Osteocyte (in vitro differentiated cells): Measurements from ENCODE around the gene KATNAL2. TPM values are rescaled to one million over a fixed set of nuclear protein-coding genes. Genes with fewer than 3 reads are reported as not detected.

Experiments used
- DNase-seq: peaks from one replicate; pipeline ENCODE4 v3.0.0; 2021; ENCODE audit warnings: mixed read lengths; ENCODE audit not compliant: unreplicated experiment; ENCODE audit errors: extremely low spot score
- H3K27ac Mint-ChIP-seq: one replicate; pipeline ENCODE4 v1.8.0; 2021; ENCODE audit warnings: mild to moderate bottlenecking, mixed read lengths; ENCODE audit not compliant: unreplicated experiment
- H3K27me3 Mint-ChIP-seq: one replicate; pipeline ENCODE4 v1.8.0; 2021; ENCODE audit warnings: mixed read lengths; ENCODE audit not compliant: unreplicated experiment
- H3K36me3 Mint-ChIP-seq: one replicate; pipeline ENCODE4 v1.8.0; 2021; ENCODE audit warnings: mixed read lengths; ENCODE audit not compliant: unreplicated experiment
- H3K4me1 Mint-ChIP-seq: one replicate; pipeline ENCODE4 v1.8.0; 2021; ENCODE audit warnings: mixed read lengths; ENCODE audit not compliant: unreplicated experiment
- H3K4me3 Mint-ChIP-seq: one replicate; pipeline ENCODE4 v1.8.0; 2021; ENCODE audit warnings: mild to moderate bottlenecking, moderate library complexity, mixed read lengths; ENCODE audit not compliant: unreplicated experiment
- H3K9me3 Mint-ChIP-seq: one replicate; pipeline ENCODE4 v1.8.0; 2021; ENCODE audit warnings: mixed read lengths; ENCODE audit not compliant: unreplicated experiment
- total RNA-seq: library from RNA; stranded (reverse); gene quantifications from 2 replicates; pipeline ENCODE4 v1.2.1, GENCODE V29; 2021
- TF ChIP-seq, protein P1 (sequence below): fragments of 200-600 bp; sonication (generic); IDR thresholded peaks from 2 replicates; pipeline ENCODE4 v1.5.0; 2021; ENCODE audit warnings: antibody characterized with exemption, mild to moderate bottlenecking, moderate library complexity

The KATNAL2 gene
- total RNA-seq, 1 donor from 2014 or later: 7.9 TPM

DNA sequence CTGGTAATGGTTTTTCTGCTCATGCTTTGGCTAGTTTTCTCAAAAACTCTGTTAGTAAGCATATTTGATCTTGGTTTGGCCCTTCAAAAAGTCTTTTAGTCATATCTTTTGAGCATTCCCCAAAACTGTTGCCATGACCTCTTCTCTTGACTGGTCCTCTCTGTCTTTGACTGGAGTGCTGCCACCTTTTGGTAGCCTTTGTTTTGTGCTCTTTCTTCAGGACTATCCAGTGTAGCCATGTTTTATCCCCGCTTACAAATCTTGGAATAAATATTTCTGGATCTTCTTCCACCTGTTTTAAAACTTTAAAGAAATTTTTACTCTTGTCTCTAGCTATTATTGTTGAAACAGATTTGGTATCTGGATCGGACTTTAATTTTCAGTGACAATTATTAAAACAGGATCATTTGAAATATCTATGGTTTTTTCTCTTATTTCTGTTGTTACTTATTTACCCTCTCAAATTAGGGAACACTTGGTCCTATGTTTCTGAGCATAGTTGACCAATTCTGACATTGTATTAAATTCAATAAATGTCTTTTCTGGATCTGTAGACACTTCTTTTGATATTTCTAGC is 119.0 kb downstream of the KATNAL2 start:
- TF ChIP-seq, protein P1, sequence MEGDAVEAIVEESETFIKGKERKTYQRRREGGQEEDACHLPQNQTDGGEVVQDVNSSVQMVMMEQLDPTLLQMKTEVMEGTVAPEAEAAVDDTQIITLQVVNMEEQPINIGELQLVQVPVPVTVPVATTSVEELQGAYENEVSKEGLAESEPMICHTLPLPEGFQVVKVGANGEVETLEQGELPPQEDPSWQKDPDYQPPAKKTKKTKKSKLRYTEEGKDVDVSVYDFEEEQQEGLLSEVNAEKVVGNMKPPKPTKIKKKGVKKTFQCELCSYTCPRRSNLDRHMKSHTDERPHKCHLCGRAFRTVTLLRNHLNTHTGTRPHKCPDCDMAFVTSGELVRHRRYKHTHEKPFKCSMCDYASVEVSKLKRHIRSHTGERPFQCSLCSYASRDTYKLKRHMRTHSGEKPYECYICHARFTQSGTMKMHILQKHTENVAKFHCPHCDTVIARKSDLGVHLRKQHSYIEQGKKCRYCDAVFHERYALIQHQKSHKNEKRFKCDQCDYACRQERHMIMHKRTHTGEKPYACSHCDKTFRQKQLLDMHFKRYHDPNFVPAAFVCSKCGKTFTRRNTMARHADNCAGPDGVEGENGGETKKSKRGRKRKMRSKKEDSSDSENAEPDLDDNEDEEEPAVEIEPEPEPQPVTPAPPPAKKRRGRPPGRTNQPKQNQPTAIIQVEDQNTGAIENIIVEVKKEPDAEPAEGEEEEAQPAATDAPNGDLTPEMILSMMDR: peak; percentile 59
- Mint-ChIP-seq H3K36me3 (no peaks in the 10 kb centered on the region), H3K4me1 (no peaks in the 10 kb centered on the region), H3K27ac (no peak overlapping the region), H3K9me3 (no peaks in the 10 kb centered on the region), H3K4me3 (no peak overlapping the region), H3K27me3 (peaks cover 7% of the 10 kb centered on the region)
- no peak for DNase-seq

- H3K36me3 Mint-ChIP-seq: no peaks in the 10 kb centered on the region
- H3K27me3 Mint-ChIP-seq: peaks cover 7% of the 10 kb centered on the region
- no peak overlapping the region for H3K4me3 Mint-ChIP-seq
- no peaks in the 10 kb centered on the region for H3K9me3 Mint-ChIP-seq
- H3K4me1 Mint-ChIP-seq: no peaks in the 10 kb centered on the region
- TF ChIP-seq, protein P1: no peak
- DNase-seq: no peak
- no peak overlapping the region for H3K27ac Mint-ChIP-seq
These were observed 119.7 kb downstream of the KATNAL2 start for GRCh38 chr18:47036927-47037578.

GRCh38 chr18:47040982-47041381 is 123.6 kb downstream of the KATNAL2 start:
- H3K9me3 Mint-ChIP-seq: no peaks in the 10 kb centered on the region
- H3K4me1 Mint-ChIP-seq: no peaks in the 10 kb centered on the region
- TF ChIP-seq, protein P1: no peak
- H3K4me3 Mint-ChIP-seq: no peak overlapping the region
- no peaks in the 10 kb centered on the region for H3K36me3 Mint-ChIP-seq
- no peak for DNase-seq
- peaks cover 10% of the 10 kb centered on the region for H3K27me3 Mint-ChIP-seq
- H3K27ac Mint-ChIP-seq: no peak overlapping the region

GRCh38 chr18:47050468-47050867 is 133.1 kb downstream of the KATNAL2 start:
- Mint-ChIP-seq H3K27ac (no peak overlapping the region), H3K36me3 (no peaks in the 10 kb centered on the region), H3K4me3 (no peak overlapping the region), H3K9me3 (no peaks in the 10 kb centered on the region), H3K4me1 (peaks cover 2% of the 10 kb centered on the region), H3K27me3 (peaks cover 19% of the 10 kb centered on the region)
- DNase-seq: no peak
- TF ChIP-seq, protein P1: peak; percentile 77

- H3K4me1 Mint-ChIP-seq: peaks cover 2% of the 10 kb centered on the region
- peaks cover 14% of the 10 kb centered on the region for H3K27me3 Mint-ChIP-seq
- H3K4me3 Mint-ChIP-seq: no peak overlapping the region
- no peak for DNase-seq
- no peak overlapping the region for H3K27ac Mint-ChIP-seq
- H3K9me3 Mint-ChIP-seq: no peaks in the 10 kb centered on the region
- no peaks in the 10 kb centered on the region for H3K36me3 Mint-ChIP-seq
- TF ChIP-seq, protein P1: no peak
These were observed 137.0 kb downstream of the KATNAL2 start for GRCh38 chr18:47054369-47054768.
